B cell (primary cell): ENCODE measurements around the gene OR52E5. TPM values are rescaled to one million over a fixed set of nuclear protein-coding genes. Genes with fewer than 3 reads are reported as not detected.

Experiments used
- ATAC-seq: fragments of 200-7000 bp; cut with Tn5 transposase; one replicate; pipeline ENCODE4 v1.10.0; 2021; ENCODE audit warnings: low read depth, mild to moderate bottlenecking, moderate number of reproducible peaks, moderate library complexity
- CTCF ChIA-PET: fragments of 350-600 bp; sonication (Branson Sonifier 250); formaldehyde crosslinking; loops from one replicate; lab custom pipeline; 2021; ENCODE audit warnings: antibody characterized with exemption, inconsistent platforms; lab: Charles Lee
- POLR2A ChIA-PET: fragments of 350-600 bp; sonication (Branson Sonifier 250); formaldehyde crosslinking; loops from one replicate; lab custom pipeline; 2021; ENCODE audit warnings: antibody characterized with exemption; lab: Charles Lee
- DNase-seq: peaks from one replicate; pipeline ENCODE4 v3.0.0; 2013
- H2AFZ ChIP-seq: 2 replicates; pipeline ENCODE4 v1.6.1; 2012; ENCODE audit warnings: mild to moderate bottlenecking, low read depth, low read length; ENCODE audit not compliant: insufficient read depth, poor library complexity, severe bottlenecking
- H3K27ac ChIP-seq, 2 donors: 1 replicate in 1 of 2; 2 replicates in 1 of 2; pipeline ENCODE4 v1.5.1; 2012 to 2013; ENCODE audit warnings: low read length in 2 of 2, mild to moderate bottlenecking in 2 of 2, moderate library complexity in 1 of 2
- H3K27me3 ChIP-seq, 4 experiments: fragments of 200-600 bp in 1 of 4; sonication (generic) in 1 of 4; replicated peaks in 1 of 4; 1 replicate in 2 of 4; 2 replicates in 2 of 4; pipeline versions ENCODE4 v1.6.1 to v1.7.0; 2013 to 2016; ENCODE audit warnings: low read length in 3 of 4, mild to moderate bottlenecking in 2 of 4, mixed read lengths in 1 of 4, moderate library complexity in 1 of 4; ENCODE audit not compliant: insufficient read depth in 4 of 4, control insufficient read depth in 3 of 4; ENCODE audit errors: control extremely low read depth in 1 of 4
- H3K36me3 ChIP-seq, 2 experiments: replicated peaks in 1 of 2; 1 replicate in 1 of 2; 2 replicates in 1 of 2; pipeline versions ENCODE4 v1.6.1 to v1.7.1; 2013; ENCODE audit warnings: low read length in 1 of 2; ENCODE audit not compliant: insufficient read depth in 2 of 2, control insufficient read depth in 1 of 2; ENCODE audit errors: control extremely low read depth in 1 of 2, extremely low read depth in 1 of 2
- H3K4me1 ChIP-seq, 2 donors: fragments of 200-600 bp in 1 of 2; sonication (generic) in 1 of 2; 1 replicate in 1 of 2; 2 replicates in 1 of 2; pipeline versions ENCODE4 v1.5.1 to v1.6.1; 2013 to 2017; ENCODE audit warnings: low read length in 2 of 2; ENCODE audit not compliant: control insufficient read depth in 2 of 2, insufficient read depth in 2 of 2
- H3K4me2 ChIP-seq: replicated peaks from 2 replicates; pipeline ENCODE3; 2012; ENCODE audit warnings: mild to moderate bottlenecking, low read depth, low read length; ENCODE audit not compliant: poor library complexity, severe bottlenecking
- H3K4me3 ChIP-seq, 5 experiments: fragments of 200-600 bp in 1 of 5; sonication (generic) in 1 of 5; 1 replicate in 3 of 5; 2 replicates in 2 of 5; pipeline versions ENCODE4 v1.5.1 to v1.7.0; 2011 to 2016; ENCODE audit warnings: low read length in 4 of 5, mild to moderate bottlenecking in 4 of 5, low read depth in 2 of 5, control low read depth in 1 of 5, moderate library complexity in 1 of 5; ENCODE audit not compliant: insufficient read depth in 1 of 5; ENCODE audit errors: control extremely low read depth in 1 of 5, extremely low read depth in 1 of 5
- H3K79me2 ChIP-seq: fragments of 200-600 bp; sonication (generic); one replicate; pipeline ENCODE4 v1.6.0; 2016; ENCODE audit warnings: low read length; ENCODE audit not compliant: control insufficient read depth, insufficient read depth
- H3K9ac ChIP-seq: fragments of 200-600 bp; sonication (generic); 2 replicates; pipeline ENCODE4 v1.6.1; 2017; ENCODE audit warnings: mild to moderate bottlenecking, low read length, moderate library complexity
- H3K9me3 ChIP-seq, 3 donors: one replicate each; pipeline versions ENCODE4 v1.6.1 to v1.7.1; 2013; ENCODE audit warnings: low read length in 2 of 3; ENCODE audit not compliant: control insufficient read depth in 2 of 3, insufficient read depth in 1 of 3; ENCODE audit errors: control extremely low read depth in 1 of 3
- H4K20me1 ChIP-seq: 2 replicates; pipeline ENCODE4 v1.6.0; 2012; ENCODE audit warnings: mild to moderate bottlenecking, low read length; ENCODE audit not compliant: insufficient read depth, control insufficient read depth, poor library complexity, severe bottlenecking
- H3K27ac Mint-ChIP-seq: one replicate; pipeline ENCODE4 v1.8.0; 2021; ENCODE audit warnings: mixed read lengths
- H3K27me3 Mint-ChIP-seq: one replicate; pipeline ENCODE4 v1.8.0; 2021; ENCODE audit warnings: mixed read lengths
- H3K4me1 Mint-ChIP-seq: one replicate; pipeline ENCODE4 v1.8.0; 2021; ENCODE audit warnings: mixed read lengths
- H3K4me3 Mint-ChIP-seq: one replicate; pipeline ENCODE4 v1.8.0; 2021; ENCODE audit warnings: mixed read lengths
- H3K9me3 Mint-ChIP-seq: one replicate; pipeline ENCODE4 v1.8.0; 2022; ENCODE audit warnings: mixed read lengths; ENCODE audit not compliant: insufficient read depth
- EZH2 ChIP-seq: IDR thresholded peaks from 2 replicates; pipeline ENCODE4 v1.6.1; 2012; ENCODE audit warnings: borderline replicate concordance, low read depth, mild to moderate bottlenecking, moderate library complexity, low read length; ENCODE audit not compliant: insufficient read depth, poor library complexity, severe bottlenecking
- WGBS: methylation state at CpG from one replicate; pipeline ENCODE4 v1.1.5; 2013; ENCODE audit warnings: missing lambda C conversion rate; ENCODE audit not compliant: insufficient coverage; 5-methylcytosine and 5-hydroxymethylcytosine counted together
- intact Hi-C: fragments of 100-400 bp; cut with micrococcal nuclease; formaldehyde crosslinking; loops from one replicate; pipeline ENCODE4 v1.10.0; 2022
- polyA plus RNA-seq: library from polyadenylated mRNA; depleted of rRNA; stranded (reverse); fragments of >200 nt; gene quantifications from 2 replicates; pipeline ENCODE4 v1.2.3, GENCODE V29; 2012
- total RNA-seq, 2 donors: library from RNA; stranded (reverse); fragments of 120-200 nt in 1 of 2; gene quantifications; 1 replicate in 1 of 2; 2 replicates in 1 of 2; pipeline versions ENCODE4 v1.2.3 to v1.2.4, GENCODE V29; 2013 to 2022
- TF ChIP-seq, protein P1 (sequence below): fragments of 200-600 bp; IDR thresholded peaks from one replicate; pipeline ENCODE4 v1.8.0; 2022; ENCODE audit warnings: antibody characterized with exemption, mild to moderate bottlenecking

OR52E5 gene
- total and polyA plus RNA-seq, 2 donors (not counting 1 experiment from before 2014, with no cell fraction given) = not detected

DNA sequence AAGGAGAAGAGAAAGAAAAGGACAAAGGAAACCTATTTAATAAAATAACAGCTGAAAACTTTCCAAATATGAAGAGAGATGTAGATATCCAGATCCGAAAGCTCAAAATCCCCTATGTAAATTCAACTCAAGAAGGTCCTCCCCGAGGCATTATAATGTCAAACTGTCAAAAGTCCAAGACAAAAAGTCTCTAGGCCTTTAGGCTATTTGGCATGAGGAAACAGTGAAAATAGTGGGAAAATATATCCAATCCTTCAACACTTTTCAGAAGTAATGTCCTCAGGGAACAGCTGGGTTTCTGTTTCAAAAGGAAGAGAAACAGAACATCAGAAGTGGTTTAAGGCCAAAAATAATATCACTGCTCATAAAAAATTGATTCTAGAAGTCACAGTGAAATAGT is 14.4 kb upstream of the OR52E5 start:
- Histone ChIP-seq H3K4me2 (no peak overlapping the region), H3K9me3 (peaks cover 0 to 1% (median 0%) of the 10 kb centered on the region in 3 donors), H3K27ac (no peak overlapping the region), H3K36me3 (no peaks in the 10 kb centered on the region), H3K4me1 (no peaks in the 10 kb centered on the region), H3K27me3 (no peaks in the 10 kb centered on the region), H3K9ac (no peak overlapping the region), H2AFZ (no peak overlapping the region), H3K4me3 (no peak overlapping the region), H4K20me1 (no peaks in the 10 kb centered on the region), H3K79me2 (no peaks in the 10 kb centered on the region)
- no peak overlapping the region for H3K27ac Mint-ChIP-seq
- H3K9me3 Mint-ChIP-seq = no peaks in the 10 kb centered on the region
- intact Hi-C loops = no loop called here
- no peak overlapping the region for H3K4me3 Mint-ChIP-seq
- no peak for ATAC-seq
- ChIA-PET CTCF (no interaction called here), POLR2A (no interaction called here)
- no peaks in the 10 kb centered on the region for H3K4me1 Mint-ChIP-seq
- WGBS = no CpG with 5 or more reads among the region's 2 CpGs
- H3K27me3 Mint-ChIP-seq = no peaks in the 10 kb centered on the region
- TF ChIP-seq, protein P1, sequence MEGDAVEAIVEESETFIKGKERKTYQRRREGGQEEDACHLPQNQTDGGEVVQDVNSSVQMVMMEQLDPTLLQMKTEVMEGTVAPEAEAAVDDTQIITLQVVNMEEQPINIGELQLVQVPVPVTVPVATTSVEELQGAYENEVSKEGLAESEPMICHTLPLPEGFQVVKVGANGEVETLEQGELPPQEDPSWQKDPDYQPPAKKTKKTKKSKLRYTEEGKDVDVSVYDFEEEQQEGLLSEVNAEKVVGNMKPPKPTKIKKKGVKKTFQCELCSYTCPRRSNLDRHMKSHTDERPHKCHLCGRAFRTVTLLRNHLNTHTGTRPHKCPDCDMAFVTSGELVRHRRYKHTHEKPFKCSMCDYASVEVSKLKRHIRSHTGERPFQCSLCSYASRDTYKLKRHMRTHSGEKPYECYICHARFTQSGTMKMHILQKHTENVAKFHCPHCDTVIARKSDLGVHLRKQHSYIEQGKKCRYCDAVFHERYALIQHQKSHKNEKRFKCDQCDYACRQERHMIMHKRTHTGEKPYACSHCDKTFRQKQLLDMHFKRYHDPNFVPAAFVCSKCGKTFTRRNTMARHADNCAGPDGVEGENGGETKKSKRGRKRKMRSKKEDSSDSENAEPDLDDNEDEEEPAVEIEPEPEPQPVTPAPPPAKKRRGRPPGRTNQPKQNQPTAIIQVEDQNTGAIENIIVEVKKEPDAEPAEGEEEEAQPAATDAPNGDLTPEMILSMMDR = no peak
- TF ChIP-seq EZH2 = no peak
- no peak for DNase-seq

DNA sequence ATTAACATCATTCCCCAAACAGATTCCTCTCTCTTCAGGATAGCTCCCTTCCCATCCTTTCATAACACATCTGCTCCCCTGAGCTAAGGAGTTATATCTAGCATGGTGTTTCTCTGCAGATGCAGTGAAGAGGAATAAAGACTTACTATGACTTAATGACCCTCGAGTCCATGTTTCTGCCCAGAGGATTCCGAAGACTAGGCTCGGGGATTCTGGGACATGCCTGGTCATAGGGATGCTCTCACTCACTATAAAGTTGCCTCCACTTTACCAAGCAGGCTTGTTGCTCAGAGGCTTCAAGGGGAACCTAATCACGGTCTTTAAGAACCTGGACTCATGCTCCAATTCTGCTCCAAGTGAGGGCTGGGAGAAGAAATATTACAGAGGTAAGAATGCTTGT is 12.7 kb upstream of the OR52E5 start, which contains the start of gene OR52E4:
Gene OR52E4, plus strand, starts transcription at position 301 of the 400 bp plus-strand sequence. CDS start 3,664 bp downstream, outside the sequence.
- H3K4me3 ChIP-seq = no peak within 1 kb of the TSS

More for the DNA sequence above, 12.7 kb upstream of the OR52E5 start, which contains the start of gene OR52E4:
- no peaks in the 10 kb centered on the region for H3K27me3 Mint-ChIP-seq
- H3K27ac Mint-ChIP-seq = no peak within 1 kb of the TSS
- no peaks in the 10 kb centered on the region for H3K4me1 ChIP-seq
- no peaks in the 10 kb centered on the region for H3K9me3 Mint-ChIP-seq
- no peaks in the 10 kb centered on the region for H3K4me1 Mint-ChIP-seq
- intact Hi-C loops = no loop called here
- H3K79me2 ChIP-seq = no peaks in the 10 kb centered on the region
- no peak for TF ChIP-seq EZH2
- TF ChIP-seq, protein P1 = no peak
- H2AFZ ChIP-seq = no peak within 1 kb of the TSS
- no peak within 1 kb of the TSS for H3K27ac ChIP-seq
- H3K4me2 ChIP-seq = no peak within 1 kb of the TSS
- POLR2A ChIA-PET = no interaction called here
- no peaks in the 10 kb centered on the region for H4K20me1 ChIP-seq
- H3K4me3 Mint-ChIP-seq = no peak within 1 kb of the TSS
- no peaks in the 10 kb centered on the region for H3K27me3 ChIP-seq
- H3K36me3 ChIP-seq = no peaks in the 10 kb centered on the region
- no peak within 1 kb of the TSS for H3K9ac ChIP-seq
- ATAC-seq (no peak), DNase-seq (no peak)
- H3K9me3 ChIP-seq = no peaks in the 10 kb centered on the region
- WGBS = 85% methylated on average over 4 of the region's 4 CpGs
- CTCF ChIA-PET = no interaction called here
